HG03457 (cell line): Measurements from ENCODE around the gene NEDD4L.

Experiments used
- ATAC-seq: cut with Tn5 transposase; IDR thresholded peaks from one replicate; pipeline ENCODE4 v1.9.1; 2021; ENCODE audit warnings: moderate number of reproducible peaks; ENCODE audit not compliant: unreplicated experiment

Gene NEDD4L

DNA sequence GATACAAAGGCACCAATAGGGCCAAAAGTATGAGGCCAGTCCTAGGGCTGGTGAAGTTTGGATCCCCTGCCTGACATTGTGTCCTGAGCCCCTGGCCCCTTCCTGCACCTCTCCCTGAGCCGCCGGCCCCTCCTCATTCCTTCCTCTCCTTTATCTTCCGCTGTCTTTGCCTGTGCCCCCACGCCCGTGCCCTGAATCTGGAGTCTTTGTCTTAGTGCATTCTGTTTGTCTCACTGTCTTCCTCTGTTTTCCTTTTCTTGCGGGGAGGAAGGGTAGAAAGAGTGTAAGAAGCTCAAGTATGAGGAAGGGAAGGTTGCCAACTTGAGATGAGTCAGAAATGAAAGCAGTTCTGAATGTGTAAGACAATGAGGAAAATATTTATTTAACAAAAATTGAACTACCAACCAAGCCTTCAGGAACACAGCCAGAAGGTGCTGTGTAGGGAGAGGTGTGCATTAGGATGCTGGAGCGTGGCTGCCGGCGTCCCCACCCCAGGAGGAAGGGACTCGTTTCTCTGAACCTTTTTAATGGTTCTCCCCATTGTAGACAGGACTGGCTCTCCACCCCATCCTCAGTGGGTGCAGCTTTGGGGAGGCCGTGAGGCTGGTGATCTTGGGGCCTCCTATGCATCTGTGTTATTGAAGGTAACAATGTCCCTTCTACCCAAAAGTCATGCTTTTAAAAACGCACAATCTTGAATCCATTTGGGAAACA is 133.1 kb downstream of the NEDD4L start:
- no peak for ATAC-seq

DNA sequence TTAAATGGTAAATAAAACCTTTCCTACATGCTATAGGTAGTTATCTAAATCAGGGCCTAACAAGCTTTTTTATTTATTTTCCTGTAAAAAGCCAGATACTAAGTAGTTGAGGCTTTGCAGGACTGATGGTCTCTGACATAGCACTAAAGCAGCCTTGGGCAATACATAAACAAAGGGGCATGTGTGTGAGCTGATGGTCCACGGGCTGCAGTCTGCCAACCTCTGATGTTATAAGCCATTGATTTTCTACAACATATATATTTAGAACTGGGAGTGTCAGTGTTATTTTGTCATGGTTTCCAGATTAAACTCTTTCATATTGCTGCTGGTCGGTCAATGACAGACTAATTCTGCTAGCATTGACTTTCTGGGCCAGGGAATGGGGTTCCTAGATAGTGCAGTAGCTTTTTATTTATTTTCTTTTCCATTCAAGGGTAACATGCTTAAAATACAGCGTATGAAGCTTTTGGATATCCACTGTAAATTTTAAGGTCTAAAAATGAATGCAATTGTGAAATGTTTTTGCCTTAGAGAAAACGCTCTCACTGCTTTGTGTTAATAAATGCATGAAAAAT is 134.0 kb downstream of the NEDD4L start:
- ATAC-seq, result no peak

DNA sequence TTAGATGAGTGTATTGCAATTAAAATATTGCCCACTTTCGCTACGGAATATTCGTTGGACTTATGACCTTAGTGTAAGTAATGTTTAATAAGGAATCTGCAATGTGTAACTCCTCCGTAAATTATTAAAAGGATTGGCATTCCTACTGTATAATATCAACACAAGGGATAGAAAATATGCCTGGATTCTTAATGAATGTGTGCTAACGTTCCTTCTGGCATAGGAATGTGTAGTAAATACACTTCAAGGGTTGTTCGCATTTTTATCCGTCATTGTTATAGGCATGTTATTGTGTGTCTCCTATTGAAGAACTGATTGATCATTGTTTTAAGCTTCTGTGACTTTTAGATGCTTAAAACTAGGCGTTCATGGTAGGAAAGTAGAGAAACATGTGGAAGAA is 134.5 kb downstream of the NEDD4L start:
- no peak for ATAC-seq

DNA sequence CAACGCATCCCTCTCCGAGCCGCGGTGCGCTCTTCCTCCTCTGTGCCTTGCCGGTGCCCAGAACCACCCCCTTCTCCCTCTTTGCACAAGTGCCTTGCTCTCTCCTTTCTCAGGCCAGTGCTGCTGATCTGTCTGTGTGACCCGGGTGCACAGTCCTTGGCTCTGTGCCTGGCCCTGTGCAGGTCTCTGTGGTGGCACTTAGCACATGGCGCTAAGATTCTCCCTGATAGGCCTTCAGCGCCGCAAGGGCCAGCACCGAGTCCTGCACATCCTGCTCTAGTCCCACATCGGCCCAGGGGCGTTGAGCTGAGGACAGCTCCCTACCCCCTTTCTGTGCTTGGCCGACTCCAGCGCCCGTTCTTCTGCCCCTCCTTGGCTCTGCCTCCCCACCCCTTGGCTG is 136.1 kb downstream of the NEDD4L start:
- ATAC-seq, result no peak

DNA sequence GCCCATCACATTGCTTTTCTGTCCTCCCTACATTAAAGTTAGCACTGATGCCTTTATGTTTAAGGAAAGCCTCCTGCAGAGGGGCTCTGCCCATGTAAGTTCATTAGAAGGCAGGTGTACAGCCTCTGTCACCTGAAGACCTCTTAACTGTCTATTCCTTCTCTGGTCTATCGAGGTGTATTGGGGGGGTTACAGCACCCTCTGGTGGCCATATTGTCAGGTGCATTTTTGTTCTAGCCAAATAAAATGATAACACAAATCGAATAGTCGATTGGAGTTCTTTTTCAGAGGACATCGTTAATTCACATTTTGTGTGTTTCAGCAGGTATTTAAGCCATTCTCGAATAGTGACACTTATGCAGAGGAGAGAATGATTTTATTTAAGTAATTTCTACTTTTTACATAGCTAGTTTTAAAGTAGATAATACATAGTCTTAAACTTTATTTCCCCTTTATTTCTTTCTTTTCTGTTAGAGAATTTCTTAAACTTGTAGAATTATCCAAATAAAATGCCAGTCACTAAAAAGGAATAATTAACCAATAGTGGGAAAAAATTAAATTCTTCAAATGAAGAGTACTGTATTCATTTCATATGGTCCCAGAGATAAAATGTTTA is 136.8 kb downstream of the NEDD4L start:
- no peak for ATAC-seq

DNA sequence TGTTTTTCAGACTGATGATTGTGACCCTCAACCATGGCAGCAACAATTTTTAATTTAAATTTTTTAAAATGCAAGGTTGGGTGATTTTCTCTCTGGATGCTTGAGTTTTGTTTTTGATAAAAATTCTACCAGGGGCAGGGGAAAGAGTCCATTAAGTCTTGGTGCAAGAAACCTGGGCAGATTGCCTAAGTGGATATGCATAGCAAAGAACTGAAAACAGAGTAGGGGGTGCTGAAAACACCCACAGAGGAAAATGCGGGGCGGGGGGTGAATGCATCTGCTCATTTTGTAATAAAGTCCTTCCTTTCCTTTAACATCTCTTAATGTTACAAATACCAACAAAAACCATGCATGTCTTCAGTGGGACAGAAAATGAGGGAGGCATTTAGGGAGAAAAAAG is 138.0 kb downstream of the NEDD4L start:
- no peak for ATAC-seq

DNA sequence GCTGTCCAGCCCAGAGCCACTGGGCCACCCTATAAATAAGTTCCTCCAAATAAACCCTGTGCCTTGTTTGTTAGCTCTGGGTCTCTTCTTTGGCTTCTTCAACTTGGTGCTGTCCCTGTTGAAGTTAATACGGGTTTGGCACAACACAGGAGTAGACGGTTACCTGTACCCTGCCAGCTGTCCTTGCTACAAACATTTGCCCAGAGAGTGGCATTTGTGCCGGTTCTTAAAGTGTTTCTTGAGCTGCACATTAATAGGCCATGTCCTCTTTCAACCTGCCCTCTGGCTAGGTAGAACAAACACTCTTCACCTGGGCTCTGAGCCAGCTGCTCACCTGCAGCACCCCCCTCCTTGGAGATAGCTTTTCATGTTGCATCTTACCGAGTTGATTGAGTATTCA is 139.2 kb downstream of the NEDD4L start:
- no peak for ATAC-seq

DNA sequence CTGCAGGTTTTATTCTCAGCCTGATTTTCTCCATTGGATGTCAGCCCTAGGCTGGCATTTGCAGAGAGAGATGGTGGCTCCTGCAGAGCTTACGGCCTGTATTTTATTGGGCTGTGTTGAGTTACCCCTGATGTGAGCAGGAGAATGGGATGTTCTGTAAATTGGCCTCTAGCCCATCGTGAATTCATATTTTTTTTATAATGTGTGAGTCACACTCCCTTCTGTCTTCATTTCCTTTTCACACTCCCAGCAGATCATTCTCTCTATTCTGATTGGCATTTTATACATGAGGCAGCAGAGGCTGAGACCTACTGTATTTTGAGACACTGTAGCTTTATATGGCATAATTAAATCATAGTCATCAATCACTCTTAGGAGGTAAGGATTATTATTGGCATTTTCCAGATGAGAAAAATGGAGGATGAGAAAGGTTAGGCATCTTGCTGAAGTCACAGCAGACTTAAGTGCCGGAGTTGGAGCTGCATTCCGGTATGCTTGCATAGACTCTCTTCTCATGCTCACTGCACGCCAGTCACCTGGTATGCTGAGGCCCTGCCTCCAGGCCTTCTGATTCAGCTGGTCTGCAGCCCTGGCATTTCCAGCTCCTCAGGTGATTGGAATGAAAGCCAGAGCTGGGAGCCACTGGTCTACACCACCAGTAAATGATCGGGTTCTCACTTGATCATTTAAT is 142.4 kb downstream of the NEDD4L start:
- no peak for ATAC-seq

DNA sequence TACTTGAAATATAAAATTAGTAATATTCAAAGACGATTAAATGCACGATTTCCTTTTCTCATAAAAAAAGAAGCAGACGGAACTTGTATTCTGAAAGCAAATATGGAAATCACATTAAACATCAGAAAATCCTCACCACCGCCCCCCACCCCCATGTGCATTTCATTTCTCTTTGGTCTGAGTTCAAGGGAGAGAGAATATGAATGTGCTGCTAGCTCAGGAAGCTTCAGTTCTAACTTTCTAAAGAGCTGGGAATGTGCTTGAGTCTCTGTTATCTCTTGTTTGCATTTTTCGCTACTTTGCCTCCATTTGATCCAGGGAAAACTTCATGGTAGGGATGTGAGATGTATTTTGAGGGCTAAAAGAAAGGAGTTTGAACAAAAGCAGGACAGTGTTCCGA is 143.6 kb downstream of the NEDD4L start:
- no peak for ATAC-seq

DNA sequence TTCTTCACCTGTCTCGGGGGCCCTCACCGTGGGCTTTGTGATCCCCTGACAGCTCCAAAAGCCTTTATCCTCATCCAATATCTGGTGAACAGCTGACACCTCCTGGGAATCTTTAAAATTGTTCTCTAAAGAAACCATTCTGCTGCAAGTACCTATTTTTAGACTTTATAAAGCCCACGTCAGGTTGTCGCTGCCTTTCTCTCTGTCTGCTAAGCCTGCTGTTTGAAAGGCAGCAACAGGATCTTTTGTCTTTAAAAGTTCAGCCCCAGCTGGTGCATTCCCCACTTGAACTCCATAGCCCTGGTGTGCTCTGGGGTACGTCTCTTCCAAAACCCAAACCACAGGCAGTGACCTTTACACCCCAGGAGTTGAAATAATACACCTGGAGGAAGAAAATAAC is 145.0 kb downstream of the NEDD4L start:
- ATAC-seq, result no peak

DNA sequence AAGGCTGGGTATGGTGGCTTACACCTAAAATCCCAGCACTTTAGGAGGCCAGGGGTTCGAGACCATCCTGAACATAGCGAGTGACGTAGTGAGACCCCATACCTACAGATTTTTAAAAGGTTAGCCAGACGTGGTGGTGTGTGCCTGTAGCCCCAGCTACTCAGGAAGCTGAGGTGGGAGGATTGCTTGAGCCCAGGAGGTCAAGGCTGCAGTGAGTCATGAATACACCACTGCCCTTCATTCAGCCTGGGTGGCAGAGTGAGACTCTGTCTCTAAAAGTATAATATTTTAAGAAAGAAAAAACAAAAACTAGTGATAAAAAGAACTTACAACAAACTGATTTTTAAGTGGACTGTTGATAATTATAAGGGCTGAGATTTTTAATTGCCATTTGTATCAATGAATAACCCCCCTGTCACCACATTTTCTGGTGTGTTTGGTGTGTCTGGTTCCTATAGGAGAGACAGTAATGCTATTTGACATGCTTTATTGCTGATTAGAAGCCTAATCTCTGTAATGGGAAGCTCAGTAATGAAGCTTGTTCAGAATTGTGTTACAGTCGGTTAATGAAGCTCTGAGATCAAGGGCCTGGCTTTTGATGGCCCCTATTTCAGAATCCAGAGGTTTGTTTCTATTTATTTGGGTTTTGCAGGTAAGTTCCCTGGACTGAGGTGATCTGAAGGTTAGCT is 147.0 kb downstream of the NEDD4L start:
- no peak for ATAC-seq

DNA sequence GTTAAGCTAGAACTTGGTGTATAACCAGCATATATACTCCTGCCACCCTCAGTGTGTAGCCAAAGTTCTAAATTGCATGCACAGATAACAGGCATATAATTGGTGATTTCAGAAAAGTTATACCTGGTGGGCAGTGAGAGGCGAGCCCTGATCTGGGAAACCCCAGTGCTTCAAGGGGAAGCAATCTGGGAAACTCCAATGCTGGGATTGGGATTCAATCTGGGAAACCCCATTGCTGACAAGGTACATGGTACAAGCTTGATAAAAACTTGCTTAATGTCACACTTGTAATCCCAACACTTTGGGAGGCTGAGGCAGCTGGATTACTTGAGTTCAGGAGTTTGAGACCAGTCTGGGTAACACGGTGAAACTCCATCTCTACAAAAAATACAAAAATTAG is 147.6 kb downstream of the NEDD4L start:
- no peak for ATAC-seq

DNA sequence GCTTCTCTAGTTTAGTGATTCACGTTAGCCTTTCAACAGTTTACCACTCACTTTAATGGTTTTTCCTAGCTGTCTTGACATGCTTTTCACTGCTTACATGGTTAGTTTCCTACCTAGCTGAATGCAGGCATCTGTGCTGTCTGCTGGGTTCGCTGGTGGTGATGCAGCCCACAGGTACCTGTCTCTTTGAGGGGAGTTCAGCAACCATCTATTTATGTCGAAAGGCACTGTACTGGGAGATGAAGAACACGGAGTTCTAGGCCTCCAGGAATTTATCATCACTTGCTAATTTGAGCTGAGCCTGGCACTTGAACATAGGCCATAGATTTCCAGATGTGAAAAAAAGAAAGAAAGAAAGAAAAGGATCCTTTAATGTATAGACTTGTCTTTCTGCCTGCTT is 148.5 kb downstream of the NEDD4L start:
- ATAC-seq, result no peak

DNA sequence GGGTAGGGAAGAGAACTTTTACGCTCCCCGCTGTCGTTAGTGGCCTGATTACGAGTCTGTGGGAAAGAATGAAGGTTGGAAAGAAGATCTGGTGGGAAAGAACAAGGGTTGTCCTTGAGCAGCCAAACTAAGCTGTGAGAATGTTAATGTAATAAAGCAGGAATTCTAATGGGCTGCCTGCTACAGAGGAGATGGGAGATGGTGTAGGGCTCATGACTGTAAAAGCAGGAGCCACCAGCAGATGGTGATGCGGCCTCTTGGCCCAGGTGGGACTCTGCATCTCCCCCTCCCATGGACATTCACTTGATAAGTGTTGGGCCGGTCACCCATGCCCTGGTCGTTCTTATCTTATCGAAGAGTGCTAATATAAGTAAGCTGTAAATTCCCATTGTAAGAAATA is 150.0 kb downstream of the NEDD4L start:
- ATAC-seq, result no peak

DNA sequence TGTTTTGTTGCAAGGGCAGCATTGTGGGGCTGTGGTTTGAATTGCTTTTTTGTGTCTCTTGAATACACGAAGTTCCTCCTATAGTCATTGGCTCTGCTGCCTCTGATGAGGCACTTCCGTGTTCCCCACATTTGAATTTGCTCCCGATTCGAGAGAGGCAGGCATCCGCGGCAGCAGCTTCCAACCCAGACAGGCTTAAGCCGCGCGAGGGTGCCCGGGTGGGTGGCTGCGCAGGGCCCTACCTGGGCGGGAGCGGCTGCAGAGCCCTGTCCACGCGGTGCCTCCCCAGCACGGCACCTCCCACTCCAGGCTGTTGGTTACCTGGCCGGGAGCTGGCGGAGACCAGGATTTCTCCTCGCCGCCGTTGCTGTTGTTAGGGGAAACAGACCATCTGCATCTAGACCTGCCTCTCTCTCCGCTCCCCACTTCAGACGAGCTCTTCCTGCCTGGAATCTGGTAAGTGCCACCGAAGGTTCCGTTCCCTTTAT is 151.3 kb downstream of the NEDD4L start:
- no peak for ATAC-seq

DNA sequence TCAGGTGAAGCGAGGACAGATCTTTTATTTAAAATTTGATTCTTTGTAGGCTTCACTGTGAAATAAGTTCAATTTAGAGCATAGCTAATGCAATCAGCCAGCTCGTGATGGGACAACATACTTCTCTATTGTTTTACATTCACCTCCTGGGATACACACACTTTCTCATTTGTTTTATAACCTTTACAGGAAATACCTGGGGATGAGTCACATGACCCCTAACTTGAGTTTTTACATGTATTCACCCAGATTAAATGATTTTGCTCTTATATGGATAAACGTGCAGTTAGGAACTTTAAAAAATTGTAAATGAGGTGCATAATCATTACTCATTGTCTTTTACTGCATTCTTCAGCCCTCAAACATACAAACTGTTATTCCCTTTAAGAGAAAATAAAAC is 152.1 kb downstream of the NEDD4L start:
- ATAC-seq, result no peak

DNA sequence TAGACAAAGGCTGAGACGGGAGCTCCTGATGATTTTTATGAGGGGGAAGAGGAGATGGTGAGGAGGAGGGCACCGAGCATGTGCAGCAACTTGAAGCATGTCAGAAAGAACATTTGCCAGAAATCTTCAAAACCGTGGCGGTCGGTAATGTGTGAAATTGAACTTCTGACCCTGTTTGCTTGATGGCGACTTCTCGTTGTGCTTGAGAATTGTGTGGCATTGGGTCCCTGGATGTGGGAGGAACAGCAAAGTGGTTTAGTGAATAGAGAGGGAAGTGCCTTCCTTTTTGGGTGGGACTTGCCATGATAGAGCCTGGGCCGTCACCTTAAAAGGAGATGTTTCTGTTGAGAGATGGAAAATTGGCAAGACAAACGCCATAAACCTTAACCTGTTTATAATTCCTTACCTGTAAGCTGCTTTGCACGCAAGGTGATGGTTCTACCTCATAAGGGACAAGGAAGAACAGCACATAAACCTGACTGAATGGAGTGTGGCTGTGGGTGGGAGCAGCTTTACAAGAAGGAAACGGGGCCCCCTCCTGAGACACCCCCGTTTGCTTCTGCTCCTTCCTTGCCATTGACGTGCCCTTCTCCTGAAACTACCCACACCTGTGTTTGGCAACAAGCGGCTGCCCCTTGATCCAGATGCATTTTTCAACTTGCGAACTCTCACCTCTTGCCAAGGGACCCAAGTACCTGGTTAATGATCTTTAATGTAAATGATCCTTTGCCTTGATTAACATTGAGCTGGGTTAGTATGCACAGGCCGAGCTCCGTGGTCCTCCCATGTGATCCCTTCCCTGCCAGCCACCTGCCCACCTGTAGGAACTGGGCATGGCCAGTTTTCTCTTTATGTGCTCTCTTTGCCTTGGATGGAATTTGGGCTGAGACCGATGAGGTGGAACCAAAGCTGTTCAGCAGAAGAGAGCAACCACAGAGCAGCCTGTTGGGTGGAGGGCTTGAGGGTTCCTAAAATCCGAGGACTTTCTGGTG is 153.2 kb downstream of the NEDD4L start:
- no peak for ATAC-seq

DNA sequence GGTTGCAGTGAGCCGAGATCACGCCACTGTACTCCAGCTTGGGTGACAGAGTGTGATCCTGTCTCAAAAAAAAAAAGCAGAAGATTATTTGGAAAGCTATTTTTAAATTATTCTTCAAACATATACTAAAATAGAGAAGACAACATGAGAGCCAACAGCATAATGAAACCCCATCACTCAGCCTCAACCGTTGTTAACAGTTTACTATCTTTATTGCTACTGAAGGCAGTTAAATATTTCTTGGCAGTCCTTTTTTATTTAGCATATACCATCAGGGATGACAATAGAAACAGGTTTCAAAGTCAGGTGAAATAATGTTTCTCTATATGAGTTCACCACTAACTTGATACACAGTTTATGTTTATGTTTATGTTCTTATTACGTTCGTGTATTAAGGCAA is 157.2 kb downstream of the NEDD4L start:
- ATAC-seq, result no peak

DNA sequence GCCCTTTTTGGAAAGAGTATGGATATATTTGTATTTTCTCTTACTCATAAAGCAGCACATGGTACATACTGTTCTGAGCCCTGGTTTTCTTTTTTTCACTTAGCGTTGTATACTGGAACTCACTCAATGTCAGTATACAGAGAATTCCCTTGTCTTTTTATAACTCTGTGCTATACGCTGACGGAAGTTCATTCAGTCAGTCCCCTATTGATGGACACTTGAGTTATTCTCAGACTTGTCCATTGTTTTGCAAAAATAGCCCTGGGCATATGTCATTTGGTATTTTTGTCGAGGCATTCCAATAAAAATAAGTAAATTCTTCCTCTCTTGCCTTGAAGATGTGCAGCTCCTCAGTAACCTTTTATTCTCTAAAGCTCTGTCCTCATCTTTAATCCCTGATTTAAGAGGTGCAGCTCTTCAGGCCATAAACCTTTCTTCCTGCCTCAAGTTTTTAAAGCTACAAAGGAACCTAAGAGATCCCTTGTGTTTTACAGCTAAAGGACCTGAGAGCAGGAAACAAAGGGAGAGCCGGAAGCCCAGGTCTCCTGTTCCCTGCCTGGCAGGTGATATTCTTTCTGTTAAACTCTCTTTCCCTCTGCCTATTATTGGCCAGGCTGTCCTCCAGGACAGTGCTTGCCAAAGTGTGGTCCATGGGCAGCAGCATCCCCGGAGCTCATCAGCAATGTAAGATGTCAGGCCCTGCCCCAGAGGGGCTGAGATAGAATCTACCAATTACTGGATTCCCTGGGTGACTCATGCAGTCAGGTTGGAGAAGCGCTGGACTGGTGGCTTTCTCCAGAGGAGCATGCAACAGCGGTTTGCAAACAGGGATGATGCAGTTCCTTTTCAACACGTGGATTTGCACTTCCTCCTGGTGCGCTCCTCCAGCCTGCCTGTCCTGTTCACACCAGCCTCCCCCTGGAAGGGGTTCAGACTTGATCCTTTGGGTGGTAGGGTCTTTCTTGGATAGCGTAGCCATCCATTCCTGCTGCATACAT is 158.0 kb downstream of the NEDD4L start:
- no peak for ATAC-seq
